ENCODE data around the gene USB1. TPM values are rescaled to one million over a fixed set of nuclear protein-coding genes. Genes with fewer than 3 reads are reported as not detected.

USB1 gene
- total RNA-seq, 1 experiment from 2014 or later: 73.1 TPM

GRCh38 chr16:58000706-58001676 is at the start of gene USB1 (continued):
- TF ChIP-seq, protein P1, sequence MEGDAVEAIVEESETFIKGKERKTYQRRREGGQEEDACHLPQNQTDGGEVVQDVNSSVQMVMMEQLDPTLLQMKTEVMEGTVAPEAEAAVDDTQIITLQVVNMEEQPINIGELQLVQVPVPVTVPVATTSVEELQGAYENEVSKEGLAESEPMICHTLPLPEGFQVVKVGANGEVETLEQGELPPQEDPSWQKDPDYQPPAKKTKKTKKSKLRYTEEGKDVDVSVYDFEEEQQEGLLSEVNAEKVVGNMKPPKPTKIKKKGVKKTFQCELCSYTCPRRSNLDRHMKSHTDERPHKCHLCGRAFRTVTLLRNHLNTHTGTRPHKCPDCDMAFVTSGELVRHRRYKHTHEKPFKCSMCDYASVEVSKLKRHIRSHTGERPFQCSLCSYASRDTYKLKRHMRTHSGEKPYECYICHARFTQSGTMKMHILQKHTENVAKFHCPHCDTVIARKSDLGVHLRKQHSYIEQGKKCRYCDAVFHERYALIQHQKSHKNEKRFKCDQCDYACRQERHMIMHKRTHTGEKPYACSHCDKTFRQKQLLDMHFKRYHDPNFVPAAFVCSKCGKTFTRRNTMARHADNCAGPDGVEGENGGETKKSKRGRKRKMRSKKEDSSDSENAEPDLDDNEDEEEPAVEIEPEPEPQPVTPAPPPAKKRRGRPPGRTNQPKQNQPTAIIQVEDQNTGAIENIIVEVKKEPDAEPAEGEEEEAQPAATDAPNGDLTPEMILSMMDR (IDR thresholded peaks at IDR 0.05 in 2 of 3, conservative IDR thresholded peaks at IDR 0.05 in 1 of 3; ENCODE audit: borderline replicate concordance in 1 of 3, insufficient read depth in 1 of 3, low read depth in 2 of 3, low read length in 2 of 3): peak; percentile 33 to 60 (median 46); a peak in 3 of 6 replicates
- TF ChIP-seq FOSL1 (IDR thresholded peaks at IDR 0.05; ENCODE audit: low read depth) (no peak), ELF1 (IDR thresholded peaks at IDR 0.05; ENCODE audit: borderline replicate concordance, low read depth) (no peak; the same call in 1 of the 2 replicates), CBX3 (IDR thresholded peaks at IDR 0.05; ENCODE audit: low read depth) (no peak), EZH2 (IDR thresholded peaks at IDR 0.05) (no peak)

DNA sequence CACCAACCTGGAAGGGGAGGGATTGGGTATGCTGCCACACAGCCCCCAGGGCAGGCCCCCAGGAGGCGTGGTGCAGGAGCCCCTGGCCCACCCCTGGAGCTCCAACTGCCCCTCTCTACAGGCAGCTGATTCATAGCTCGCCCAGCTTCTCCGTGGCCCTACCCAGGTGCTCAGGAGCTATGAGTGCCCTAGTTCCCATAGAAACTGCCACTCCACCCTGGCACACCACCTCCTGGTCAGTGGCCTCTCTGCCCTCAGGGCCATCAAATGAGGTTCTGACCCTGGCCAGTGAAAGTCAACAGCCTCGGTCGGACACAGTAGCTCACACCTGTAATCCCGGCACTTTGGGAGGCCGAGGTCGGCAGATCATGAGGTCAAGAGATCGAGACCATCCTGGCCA is 48.3 kb upstream of the USB1 start:
- no peak for DNase-seq (ENCODE audit: low read depth, low spot score)
- Histone ChIP-seq H3K27me3 (ENCODE audit: insufficient read depth, low read length) (no peaks in the 10 kb centered on the region), H3K9me3 (ENCODE audit: control insufficient read depth in 1 of 2, insufficient read depth in 1 of 2, low read depth in 1 of 2, low read length in 2 of 2) (no peaks in the 10 kb centered on the region), H2AFZ (ENCODE audit: low read depth, low read length, poor library complexity, severe bottlenecking) (no peak overlapping the region), H3K4me2 (ENCODE audit: low read length) (no peak overlapping the region), H3K27ac (ENCODE audit: low read depth, low read length) (no peak overlapping the region), H3K9ac (ENCODE audit: low read length) (no peak overlapping the region), H4K20me1 (ENCODE audit: insufficient read depth) (no peaks in the 10 kb centered on the region), H3K36me3 (ENCODE audit: control insufficient read depth in 1 of 2, insufficient read depth in 2 of 2, low read length in 2 of 2) (no peaks in the 10 kb centered on the region), H3K4me3 (replicated peaks in 1 of 2; ENCODE audit: low read depth in 1 of 2, low read length in 2 of 2) (no peak overlapping the region), H3K4me1 (ENCODE audit: control insufficient read depth in 1 of 2, insufficient read depth in 2 of 2, low read length in 2 of 2) (no peaks in the 10 kb centered on the region; a peak in 2 of 4 replicates), H3K79me2 (ENCODE audit: insufficient read depth, low read length) (no peaks in the 10 kb centered on the region), H3K9me2 (ENCODE audit: insufficient read depth) (no peaks in the 10 kb centered on the region)
- CTCF ChIA-PET: no interaction called here
- TF ChIP-seq YY1 (IDR thresholded peaks at IDR 0.05; ENCODE audit: extremely low read depth, insufficient replicate concordance, low read depth, low read length) (no peak), SP1 (IDR thresholded peaks at IDR 0.05; ENCODE audit: low read depth) (no peak), JUND (IDR thresholded peaks at IDR 0.05) (no peak), ZNF274 (IDR thresholded peaks at IDR 0.05; ENCODE audit: low read depth, low read length) (no peak)
- TF ChIP-seq, protein P1 (IDR thresholded peaks at IDR 0.05 in 2 of 3, conservative IDR thresholded peaks at IDR 0.05 in 1 of 3; ENCODE audit: borderline replicate concordance in 1 of 3, insufficient read depth in 1 of 3, low read depth in 2 of 3, low read length in 2 of 3): no peak
- ATAC-seq: no peak
- no TSS peak for BruUV-seq (replicated peaks)
- POLR2A ChIA-PET: no interaction called here
- RAD21 ChIA-PET (ENCODE audit: low non-redundant PET in 1 of 2, low total read pairs in 2 of 2, uncharacterized antibody in 2 of 2, unreplicated experiment in 2 of 2): no interaction called here
- intact Hi-C loops (cut with micrococcal nuclease): no loop called here

Data from HCT116 (cell line).